DND-41 (cell line): ENCODE results near the gene AKAP6.

Experiments used
- EZH2 ChIP-seq: IDR thresholded peaks from 3 replicates; pipeline ENCODE4 v1.6.1; 2012; ENCODE audit warnings: borderline replicate concordance, low read depth, mild to moderate bottlenecking, moderate library complexity, low read length, inconsistent platforms; ENCODE audit not compliant: severe bottlenecking
- TF ChIP-seq, protein P1 (sequence below): IDR thresholded peaks from 2 replicates; pipeline ENCODE4 v1.5.1; 2012; ENCODE audit warnings: borderline replicate concordance, low read length, moderate library complexity, mild to moderate bottlenecking; ENCODE audit not compliant: poor library complexity, severe bottlenecking; ENCODE audit errors: extremely low read depth

DNA sequence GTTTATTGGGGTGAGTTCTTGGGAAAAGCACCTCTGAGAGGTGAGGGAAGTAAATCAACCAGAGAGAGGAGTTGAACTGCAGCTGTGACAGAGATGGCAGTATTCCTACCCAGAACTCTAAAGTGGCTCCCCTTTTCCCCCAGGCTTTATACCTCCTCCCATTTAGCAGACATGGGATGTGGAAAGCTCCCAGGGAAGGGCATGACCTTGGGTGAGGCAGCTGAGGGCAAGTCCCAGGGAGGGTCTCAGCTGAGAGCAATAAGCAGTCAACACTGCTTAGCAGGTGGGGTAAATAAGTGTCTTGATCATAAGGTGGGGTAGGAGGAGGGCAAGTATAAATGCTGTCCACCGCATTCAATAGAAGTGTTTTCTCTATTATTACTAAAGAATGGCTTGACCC lies 143.0 kb downstream of the AKAP6 start:
- TF ChIP-seq, protein P1, sequence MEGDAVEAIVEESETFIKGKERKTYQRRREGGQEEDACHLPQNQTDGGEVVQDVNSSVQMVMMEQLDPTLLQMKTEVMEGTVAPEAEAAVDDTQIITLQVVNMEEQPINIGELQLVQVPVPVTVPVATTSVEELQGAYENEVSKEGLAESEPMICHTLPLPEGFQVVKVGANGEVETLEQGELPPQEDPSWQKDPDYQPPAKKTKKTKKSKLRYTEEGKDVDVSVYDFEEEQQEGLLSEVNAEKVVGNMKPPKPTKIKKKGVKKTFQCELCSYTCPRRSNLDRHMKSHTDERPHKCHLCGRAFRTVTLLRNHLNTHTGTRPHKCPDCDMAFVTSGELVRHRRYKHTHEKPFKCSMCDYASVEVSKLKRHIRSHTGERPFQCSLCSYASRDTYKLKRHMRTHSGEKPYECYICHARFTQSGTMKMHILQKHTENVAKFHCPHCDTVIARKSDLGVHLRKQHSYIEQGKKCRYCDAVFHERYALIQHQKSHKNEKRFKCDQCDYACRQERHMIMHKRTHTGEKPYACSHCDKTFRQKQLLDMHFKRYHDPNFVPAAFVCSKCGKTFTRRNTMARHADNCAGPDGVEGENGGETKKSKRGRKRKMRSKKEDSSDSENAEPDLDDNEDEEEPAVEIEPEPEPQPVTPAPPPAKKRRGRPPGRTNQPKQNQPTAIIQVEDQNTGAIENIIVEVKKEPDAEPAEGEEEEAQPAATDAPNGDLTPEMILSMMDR = no peak
- no peak for TF ChIP-seq EZH2
